NCI-H748 treated with DMSO at 0.1 percent for 48 hours (cell line): Measurements from ENCODE around the gene TUBB3.
"Not testable (repeated sequence)": the region's sequence is repeated elsewhere in the genome, so short reads cannot be mapped to it uniquely, and the experiment has no call there.

Experiments used
- DNase-seq: peaks from one replicate; lab custom pipeline; 2025; lab: John Stamatoyannopoulos, UW

The TUBB3 gene

GRCh38 chr16:89918453-89919347 is 4.4 kb upstream of the TUBB3 start, which contains the start of gene MC1R:
TSS of gene MC1R (plus strand) at chr16:89918862. CDS start at chr16:89919259, 397 bp downstream.
- no peak for DNase-seq

GRCh38 chr16:89919535-89920406 is 3.4 kb upstream of the TUBB3 start:
- DNase-seq, result no peak

DNA sequence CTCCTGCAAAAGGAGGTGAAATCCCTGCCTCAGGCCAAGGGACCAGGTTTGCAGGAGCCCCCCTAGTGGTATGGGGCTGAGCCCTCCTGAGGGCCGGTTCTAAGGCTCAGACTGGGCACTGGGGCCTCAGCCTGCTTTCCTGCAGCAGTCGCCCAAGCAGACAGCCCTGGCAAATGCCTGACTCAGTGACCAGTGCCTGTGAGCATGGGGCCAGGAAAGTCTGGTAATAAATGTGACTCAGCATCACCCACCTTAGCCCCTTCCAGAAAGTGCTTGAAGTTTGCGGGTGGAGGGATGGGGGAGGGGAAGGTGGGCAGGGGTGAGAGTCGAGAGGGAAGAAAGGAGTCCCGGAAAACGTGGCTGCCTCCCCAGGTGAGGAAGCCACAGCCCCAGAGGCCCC is 2.4 kb upstream of the TUBB3 start:
- no peak for DNase-seq

- DNase-seq, result no peak
Measured at GRCh38 chr16:89921131-89921701, 1.9 kb upstream of the TUBB3 start.

DNA sequence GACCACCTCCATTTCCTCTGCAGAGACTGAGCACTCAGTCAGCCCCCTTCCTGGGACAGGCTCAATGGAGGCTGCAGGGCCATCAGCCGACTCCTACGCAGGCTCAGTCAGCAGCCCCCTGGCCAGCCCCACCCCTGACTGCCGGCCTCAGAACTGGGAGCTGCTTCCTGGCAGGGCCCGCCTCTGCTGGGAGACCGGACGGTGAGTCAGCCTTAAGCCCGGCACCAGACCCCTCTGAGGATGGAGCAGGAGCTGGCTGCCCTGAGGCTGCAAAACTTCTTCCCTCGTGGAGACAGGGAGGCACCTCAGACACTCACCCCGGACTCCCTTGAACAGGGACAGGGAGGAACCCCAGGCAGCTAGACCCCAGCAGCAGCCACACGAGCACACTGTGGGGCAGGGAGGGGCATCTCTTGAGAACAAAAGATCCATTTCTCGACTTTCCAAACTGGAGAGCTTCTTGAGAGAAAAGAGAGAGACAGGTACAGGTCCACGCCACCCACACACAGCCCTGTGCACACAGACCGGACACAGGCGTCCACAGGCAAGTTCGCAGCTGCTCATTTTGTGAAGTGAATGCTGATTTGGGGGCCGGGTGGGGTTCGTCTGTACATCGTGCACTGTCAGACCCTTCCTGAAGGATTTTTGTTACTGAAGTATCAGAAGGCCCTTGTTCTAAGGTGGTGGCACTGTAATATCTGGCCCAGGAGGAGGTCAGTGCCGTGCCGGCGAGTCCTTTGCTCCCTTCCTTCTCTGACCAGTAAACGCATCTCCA is 1.3 kb upstream of the TUBB3 start:
- DNase-seq, result no peak

DNA sequence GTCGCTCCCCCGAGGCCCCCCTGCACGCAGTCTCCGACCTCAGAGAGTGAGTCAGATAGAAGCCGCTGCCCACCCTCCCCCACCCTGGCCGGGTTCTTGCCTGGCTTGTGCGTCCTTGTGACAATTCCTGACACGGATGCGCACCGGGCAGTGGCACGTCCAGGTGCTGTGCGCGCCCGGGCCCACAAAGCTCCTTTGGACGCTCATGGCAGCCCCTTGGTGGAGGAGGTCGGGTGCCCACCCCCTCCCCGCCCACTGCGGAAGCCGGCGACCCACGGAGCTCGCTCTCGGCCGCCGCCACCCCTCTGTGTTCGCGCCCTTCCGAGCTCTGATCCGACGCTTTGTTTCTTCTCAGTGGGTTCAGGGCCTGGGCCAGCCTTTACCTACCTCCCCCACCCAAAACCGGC is 662 bp upstream of the TUBB3 start:
- DNase-seq, result no peak

GRCh38 chr16:89923640-89924296 is 626 bp downstream of the TUBB3 start:
- peak; percentile 29 for DNase-seq

DNA sequence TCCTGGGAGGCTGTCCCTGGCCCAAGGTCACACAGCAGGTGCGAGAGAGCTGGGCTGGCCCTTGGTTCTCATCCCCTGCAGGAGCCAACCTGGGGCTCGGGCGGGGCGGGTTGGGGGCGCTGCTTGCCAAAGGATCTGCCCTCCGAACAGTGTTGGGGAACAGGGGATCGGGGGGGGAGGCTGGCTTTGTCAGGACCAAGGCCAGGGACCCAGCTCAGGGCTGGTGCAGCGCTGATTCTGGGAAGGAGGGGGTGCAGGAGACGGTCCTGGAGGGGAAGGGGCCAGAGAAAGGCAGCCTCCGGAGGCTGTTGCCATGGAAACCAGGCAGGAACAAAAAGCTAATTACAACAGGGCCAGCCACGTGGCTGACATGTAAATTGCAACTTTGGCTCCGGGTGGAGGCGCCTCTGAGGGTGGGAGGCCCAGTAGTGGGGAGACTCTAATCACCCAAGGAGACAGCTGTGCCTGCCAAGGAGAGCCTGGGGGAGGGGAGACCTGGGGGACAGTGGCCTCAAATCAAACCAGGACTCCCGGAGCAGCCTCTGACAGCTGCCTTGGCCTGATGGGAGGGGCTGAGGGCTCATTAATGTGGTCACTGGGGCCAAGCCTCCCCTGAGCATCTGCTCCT is 1.3 kb downstream of the TUBB3 start:
- DNase-seq, result peak; percentile 29

- no peak for DNase-seq
Measured at GRCh38 chr16:89924925-89925307, 1.8 kb downstream of the TUBB3 start.

- no peak for DNase-seq
Measured at GRCh38 chr16:89925596-89926079, 2.5 kb downstream of the TUBB3 start.

DNA sequence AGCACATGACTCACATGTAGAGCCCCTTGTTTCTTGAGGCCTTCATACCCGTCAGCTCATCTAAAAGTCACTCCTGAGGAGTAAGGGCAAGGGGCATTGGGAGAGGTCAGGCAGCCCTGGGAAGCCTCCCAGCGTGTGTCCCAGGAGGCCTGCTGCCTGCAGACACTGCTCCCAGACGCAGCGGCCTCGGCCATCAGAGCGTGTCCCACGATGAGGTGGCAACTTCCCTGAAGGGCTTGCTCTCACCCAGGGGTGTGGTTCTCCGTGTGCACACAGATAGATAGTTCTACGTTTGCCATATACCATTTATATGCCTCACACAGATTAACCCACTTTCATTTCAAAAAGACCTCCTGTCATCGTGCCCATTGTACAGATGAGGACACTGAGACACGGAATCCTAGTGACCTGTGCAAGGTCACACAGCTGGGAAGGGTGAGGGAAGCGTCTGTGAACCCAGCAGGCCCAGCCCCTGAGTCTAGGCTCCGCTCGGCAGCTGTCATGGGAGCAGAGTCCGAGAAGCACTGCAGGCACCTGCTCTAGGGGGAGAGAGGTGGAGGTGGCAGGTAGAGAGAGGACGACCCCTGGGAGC is 8.3 kb downstream of the TUBB3 start:
- no peak for DNase-seq

DNA sequence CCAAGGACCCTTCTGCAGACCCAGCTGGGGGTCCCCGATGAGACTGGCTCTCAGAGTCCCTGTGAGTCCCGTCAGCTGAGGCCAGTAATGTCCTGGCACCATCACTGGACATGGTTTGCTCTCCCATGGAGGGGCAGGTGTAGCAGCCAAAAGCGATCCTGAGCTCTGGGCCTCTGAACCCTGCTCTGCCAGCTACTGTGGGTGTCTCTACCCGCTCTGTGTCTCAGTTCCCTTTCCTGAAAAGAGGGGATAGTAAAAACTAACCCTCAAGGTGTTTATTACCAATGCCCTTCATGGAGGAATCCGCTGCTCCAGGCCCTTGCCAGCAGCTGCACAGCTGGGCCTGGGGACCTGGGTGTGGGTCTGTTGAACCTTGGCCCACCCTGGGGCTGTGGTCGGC is 8.8 kb downstream of the TUBB3 start:
- no peak for DNase-seq

DNA sequence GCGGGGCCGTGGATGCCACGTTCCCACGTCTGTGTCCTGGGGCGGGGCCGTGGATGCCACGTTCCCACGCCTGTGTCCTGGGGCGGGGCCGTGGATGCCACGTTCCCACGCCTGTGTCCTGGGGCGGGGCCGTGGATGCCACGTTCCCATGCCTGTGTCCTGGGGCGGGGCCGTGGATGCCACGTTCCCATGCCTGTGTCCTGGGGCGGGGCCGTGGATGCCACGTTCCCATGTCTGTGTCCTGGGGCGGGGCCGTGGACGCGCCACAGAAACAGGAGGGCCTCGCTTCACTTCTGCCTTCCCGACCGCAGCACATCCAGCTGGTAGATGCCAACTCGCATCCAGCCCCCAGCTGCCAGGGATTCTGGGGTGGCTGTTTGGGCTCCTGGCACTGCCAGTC is 10.9 kb downstream of the TUBB3 start:
- not testable (repeated sequence) for DNase-seq

GRCh38 chr16:89934611-89935553 is 11.7 kb downstream of the TUBB3 start:
- DNase-seq, result no peak

DNA sequence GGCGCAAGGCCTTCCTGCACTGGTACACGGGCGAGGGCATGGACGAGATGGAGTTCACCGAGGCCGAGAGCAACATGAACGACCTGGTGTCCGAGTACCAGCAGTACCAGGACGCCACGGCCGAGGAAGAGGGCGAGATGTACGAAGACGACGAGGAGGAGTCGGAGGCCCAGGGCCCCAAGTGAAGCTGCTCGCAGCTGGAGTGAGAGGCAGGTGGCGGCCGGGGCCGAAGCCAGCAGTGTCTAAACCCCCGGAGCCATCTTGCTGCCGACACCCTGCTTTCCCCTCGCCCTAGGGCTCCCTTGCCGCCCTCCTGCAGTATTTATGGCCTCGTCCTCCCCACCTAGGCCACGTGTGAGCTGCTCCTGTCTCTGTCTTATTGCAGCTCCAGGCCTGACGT is 12.5 kb downstream of the TUBB3 start:
- not testable (repeated sequence) for DNase-seq

- DNase-seq, result no peak
Measured at GRCh38 chr16:89936034-89936433, 12.9 kb downstream of the TUBB3 start.

GRCh38 chr16:89936508-89936907 is 13.4 kb downstream of the TUBB3 start:
- no peak for DNase-seq

DNA sequence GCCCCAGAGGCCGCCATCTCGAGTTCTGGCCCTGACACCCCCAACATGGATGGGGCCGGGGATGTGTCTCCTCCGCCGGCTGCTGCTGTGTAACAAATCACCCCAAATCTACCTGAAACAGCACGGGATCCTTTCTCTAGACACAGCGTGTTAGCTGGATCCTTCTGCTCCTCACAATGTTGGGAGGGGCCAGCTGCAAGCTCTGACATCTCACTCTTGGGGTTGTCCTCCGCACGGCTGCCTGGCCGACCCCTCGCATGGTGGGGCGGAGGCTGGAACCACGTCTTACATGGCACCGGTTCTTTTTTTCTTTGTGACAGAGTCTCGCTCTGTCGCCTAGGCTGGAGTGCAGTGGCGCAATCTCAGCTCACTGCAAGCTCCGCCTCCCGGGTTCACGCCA is 13.8 kb downstream of the TUBB3 start:
- no peak for DNase-seq
